Muscle layer of colon (tissue), 2 donors: ENCODE data around the gene ST6GALNAC6.
A peak's percentile ranks its signal among the peaks of the same experiment; 100 is the strongest.
"Not testable (repeated sequence)": the region's sequence is repeated elsewhere in the genome, so short reads cannot be mapped to it uniquely, and the experiment has no call there.

Experiments
- H3K27ac ChIP-seq: one replicate; pipeline ENCODE4 v1.7.0; 2013; ENCODE audit warnings: low read depth, mild to moderate bottlenecking, low read length, moderate library complexity
- H3K27me3 ChIP-seq, 2 donors: one replicate each; pipeline ENCODE4 v1.7.0; 2013; ENCODE audit warnings: low read length in 2 of 2, mild to moderate bottlenecking in 2 of 2; ENCODE audit not compliant: insufficient read depth in 2 of 2, control insufficient read depth in 1 of 2
- H3K36me3 ChIP-seq: one replicate; pipeline ENCODE4 v1.7.0; 2013; ENCODE audit warnings: mild to moderate bottlenecking, low read length; ENCODE audit not compliant: insufficient read depth
- H3K4me1 ChIP-seq: one replicate; pipeline ENCODE4 v1.7.0; 2013; ENCODE audit warnings: mild to moderate bottlenecking, low read length; ENCODE audit not compliant: insufficient read depth
- H3K4me3 ChIP-seq, 2 donors: one replicate each; pipeline ENCODE4 v1.7.0; 2013; ENCODE audit warnings: low read length in 2 of 2, low read depth in 1 of 2, mild to moderate bottlenecking in 1 of 2, moderate library complexity in 1 of 2
- H3K9ac ChIP-seq: one replicate; pipeline ENCODE4 v1.7.0; 2013; ENCODE audit warnings: low read length
- H3K9me3 ChIP-seq: one replicate; pipeline ENCODE4 v1.7.0; 2013; ENCODE audit warnings: mild to moderate bottlenecking, low read length
- donor health status: abdominal sarcoma.
- donor health status: Adenocarcinoma of cecum.

ST6GALNAC6 gene

GRCh38 chr9:127884427-127884911 lies 14.9 kb downstream of the ST6GALNAC6 start:
- Histone ChIP-seq H3K4me3 (no peak overlapping the region), H3K4me1 (no peaks in the 10 kb centered on the region), H3K27ac (no peak overlapping the region), H3K27me3 (no peaks in the 10 kb centered on the region), H3K9me3 (no peaks in the 10 kb centered on the region), H3K36me3 (peaks cover 25% of the 10 kb centered on the region), H3K9ac (no peak overlapping the region)

- no peak overlapping the region for H3K9ac ChIP-seq
- H3K4me3 ChIP-seq, result no peak overlapping the region
- H3K9me3 ChIP-seq, result no peaks in the 10 kb centered on the region
- H3K27me3 ChIP-seq, result no peaks in the 10 kb centered on the region
- no peaks in the 10 kb centered on the region for H3K4me1 ChIP-seq
- no peak overlapping the region for H3K27ac ChIP-seq
- H3K36me3 ChIP-seq, result peaks cover 25% of the 10 kb centered on the region
Measured at GRCh38 chr9:127883959-127884358, 15.4 kb downstream of the ST6GALNAC6 start.

GRCh38 chr9:127881715-127882114 lies 17.7 kb downstream of the ST6GALNAC6 start:
- Histone ChIP-seq H3K4me1 (peaks cover 14% of the 10 kb centered on the region), H3K36me3 (peaks cover 11% of the 10 kb centered on the region)

GRCh38 chr9:127880143-127880542 lies 19.3 kb downstream of the ST6GALNAC6 start:
- no peaks in the 10 kb centered on the region for H3K27me3 ChIP-seq
- peaks cover 30% of the 10 kb centered on the region for H3K4me1 ChIP-seq

More at GRCh38 chr9:127881715-127882114, 17.7 kb downstream of the ST6GALNAC6 start:
- H3K4me3 ChIP-seq, H3K27ac ChIP-seq, H3K27me3 ChIP-seq, H3K9ac ChIP-seq, H3K9me3 ChIP-seq: not testable (repeated sequence)

GRCh38 chr9:127878652-127879390 lies 20.6 kb downstream of the ST6GALNAC6 start:
- H3K4me1 ChIP-seq, result peaks cover 43% of the 10 kb centered on the region
- no peak overlapping the region for H3K4me3 ChIP-seq
- H3K27me3 ChIP-seq, result no peaks in the 10 kb centered on the region
- H3K27ac ChIP-seq, result no peak overlapping the region
- H3K9ac ChIP-seq, result peak overlapping the region; percentile 9
- no peaks in the 10 kb centered on the region for H3K36me3 ChIP-seq
- no peaks in the 10 kb centered on the region for H3K9me3 ChIP-seq

More at GRCh38 chr9:127880143-127880542, 19.3 kb downstream of the ST6GALNAC6 start:
- H3K9me3 ChIP-seq, result no peaks in the 10 kb centered on the region
- no peaks in the 10 kb centered on the region for H3K36me3 ChIP-seq
- no peak overlapping the region for H3K9ac ChIP-seq
- H3K4me3 ChIP-seq, result no peak overlapping the region
- H3K27ac ChIP-seq, result no peak overlapping the region

GRCh38 chr9:127878001-127878651 lies 21.3 kb downstream of the ST6GALNAC6 start:
- peak overlapping the region; percentile 77 to 78 for H3K4me3 ChIP-seq
- no peaks in the 10 kb centered on the region for H3K9me3 ChIP-seq
- peaks cover 50% of the 10 kb centered on the region for H3K4me1 ChIP-seq
- no peaks in the 10 kb centered on the region for H3K27me3 ChIP-seq
- H3K9ac ChIP-seq, result peak overlapping the region; percentile 87
- no peaks in the 10 kb centered on the region for H3K36me3 ChIP-seq
- peak overlapping the region; percentile 86 for H3K27ac ChIP-seq

GRCh38 chr9:127877566-127877998 lies 21.8 kb downstream of the ST6GALNAC6 start, which contains the start of gene AK1:
Gene AK1 (minus strand): TSS chr9:127877675. CDS start chr9:127874617, 3,058 bp downstream.
- H3K27ac ChIP-seq, result peak within 1 kb of the TSS; percentile 86
- H3K9ac ChIP-seq, result peak within 1 kb of the TSS; percentile 87
- peaks cover 50% of the 10 kb centered on the region for H3K4me1 ChIP-seq
- H3K36me3 ChIP-seq, result no peaks in the 10 kb centered on the region
- peak within 1 kb of the TSS; percentile 77 to 78 for H3K4me3 ChIP-seq
- no peaks in the 10 kb centered on the region for H3K27me3 ChIP-seq
- no peaks in the 10 kb centered on the region for H3K9me3 ChIP-seq

- Histone ChIP-seq H3K4me1 (peaks cover 50% of the 10 kb centered on the region), H3K27me3 (no peaks in the 10 kb centered on the region), H3K27ac (peak overlapping the region; percentile 86), H3K4me3 (peak overlapping the region; percentile 77 to 78), H3K9ac (no peak overlapping the region), H3K9me3 (no peaks in the 10 kb centered on the region), H3K36me3 (peaks cover 5% of the 10 kb centered on the region)
Measured at GRCh38 chr9:127876764-127877562, 22.4 kb downstream of the ST6GALNAC6 start.

- Histone ChIP-seq H3K9me3 (no peaks in the 10 kb centered on the region), H3K27ac (peak overlapping the region; percentile 86), H3K9ac (no peak overlapping the region), H3K36me3 (peaks cover 13% of the 10 kb centered on the region), H3K27me3 (no peaks in the 10 kb centered on the region), H3K4me1 (peaks cover 50% of the 10 kb centered on the region), H3K4me3 (peak overlapping the region; percentile 77 to 78)
Measured at GRCh38 chr9:127876026-127876763, 23.2 kb downstream of the ST6GALNAC6 start.

GRCh38 chr9:127875306-127875966 lies 24.0 kb downstream of the ST6GALNAC6 start:
- H3K9ac ChIP-seq, result no peak overlapping the region
- H3K4me3 ChIP-seq, result peak overlapping the region in 1 of 2 donors; percentile 47
- H3K27ac ChIP-seq, result peak overlapping the region; percentile 63
- H3K27me3 ChIP-seq, result no peaks in the 10 kb centered on the region
- H3K9me3 ChIP-seq, result no peaks in the 10 kb centered on the region
- peaks cover 14% of the 10 kb centered on the region for H3K36me3 ChIP-seq
- peaks cover 50% of the 10 kb centered on the region for H3K4me1 ChIP-seq
